Panc1 (cell line): ENCODE results near the gene ARHGAP8. TPM values are rescaled to one million over a fixed set of nuclear protein-coding genes. Genes with fewer than 3 reads are reported as not detected.

Experiments used
- ATAC-seq: fragments of 200-7000 bp; cut with Tn5 transposase; 2 replicates; pipeline ENCODE4 v1.9.1; 2020; ENCODE audit warnings: mild to moderate bottlenecking, moderate library complexity
- BruUV-seq: library from RNA; stranded (reverse); fragments of 400-500 nt; replicated peaks from 2 replicates; lab custom pipeline; 2021; lab: Mats Ljungman, UMichigan
- CTCF ChIA-PET: fragments of 300-600 bp; sonication (Branson Sonifier 250); formaldehyde crosslinking; loops from one replicate; lab custom pipeline; 2022; ENCODE audit warnings: antibody characterized with exemption; lab: Charles Lee
- POLR2A ChIA-PET: fragments of 300-600 bp; sonication (Branson Sonifier 250); formaldehyde crosslinking; loops from one replicate; lab custom pipeline; 2022; ENCODE audit warnings: antibody characterized with exemption; lab: Charles Lee
- DNase-seq: peaks from one replicate; pipeline ENCODE4 v3.0.0-alpha.2; 2010; ENCODE audit warnings: low read depth, low spot score
- H3K27ac ChIP-seq: 2 replicates; pipeline ENCODE4 v1.5.1; 2011; ENCODE audit warnings: mild to moderate bottlenecking, low read length, inconsistent platforms
- H3K27me3 ChIP-seq: fragments of 200-500 bp; sonication (Bioruptor generic); 2 replicates; pipeline ENCODE4 v1.6.0; 2014; ENCODE audit warnings: low read length, inconsistent platforms; ENCODE audit not compliant: control insufficient read depth, insufficient read depth
- H3K36me3 ChIP-seq: fragments of 200-500 bp; sonication (Bioruptor generic); 2 replicates; pipeline ENCODE4 v1.5.1; 2014; ENCODE audit warnings: inconsistent platforms, mild to moderate bottlenecking, low read length, moderate library complexity; ENCODE audit not compliant: control insufficient read depth, insufficient read depth
- H3K4me1 ChIP-seq: 2 replicates; pipeline ENCODE4 v1.5.1; 2011; ENCODE audit warnings: inconsistent platforms, mild to moderate bottlenecking, low read length, moderate library complexity; ENCODE audit not compliant: control insufficient read depth, insufficient read depth
- H3K4me3 ChIP-seq, 2 experiments: 2 replicates each; pipeline ENCODE4 v1.5.1; 2011 to 2012; ENCODE audit warnings: low read depth in 2 of 2, low read length in 2 of 2, mild to moderate bottlenecking in 2 of 2, inconsistent platforms in 1 of 2, moderate library complexity in 1 of 2
- H3K9me3 ChIP-seq: fragments of 200-500 bp; sonication (Bioruptor generic); 2 replicates; pipeline ENCODE4 v1.5.1; 2014; ENCODE audit warnings: low read depth, mild to moderate bottlenecking, inconsistent platforms, low read length, moderate library complexity; ENCODE audit not compliant: control insufficient read depth, insufficient read depth
- POLR2AphosphoS5 ChIP-seq: IDR thresholded peaks from 2 replicates; pipeline ENCODE4 v1.6.1; 2012; ENCODE audit warnings: mild to moderate bottlenecking, low read depth, low read length, moderate library complexity
- SIN3A ChIP-seq: IDR thresholded peaks from 2 replicates; pipeline ENCODE4 v1.6.1; 2012; ENCODE audit warnings: low read depth, mild to moderate bottlenecking, low read length, moderate library complexity, borderline replicate concordance; ENCODE audit not compliant: insufficient read depth
- TCF7L2 ChIP-seq: IDR thresholded peaks from 2 replicates; pipeline ENCODE4 v1.6.1; 2011; ENCODE audit warnings: mild to moderate bottlenecking, low read depth, low read length, inconsistent platforms
- in situ Hi-C: cut with HindIII; loops from 2 replicates; pipeline ENCODE4 v1.10.0; 2016; ENCODE audit warnings: low sequenced_read_pairs, low pct_unique_long_range_greater_than_20kb
- intact Hi-C: fragments of 100-400 bp; cut with micrococcal nuclease; formaldehyde crosslinking; loops from one replicate; pipeline ENCODE4 v1.10.0; 2022; ENCODE audit not compliant: unreplicated experiment
- total RNA-seq: library from RNA; stranded (reverse); gene quantifications from one replicate; pipeline ENCODE4 v1.2.1, GENCODE V29; 2021; ENCODE audit not compliant: unreplicated experiment
- TF ChIP-seq, protein P1 (sequence below): fragments of 450-650 bp; IDR thresholded peaks from 2 replicates; pipeline ENCODE4 v1.5.1; 2017; ENCODE audit warnings: mild to moderate bottlenecking
- TF ChIP-seq, protein P2 (sequence below), 2 experiments: IDR thresholded peaks; 2 replicates each; pipeline ENCODE4 v1.6.1; 2011 to 2012; ENCODE audit warnings: low read depth in 2 of 2, control low read depth in 1 of 2, low read length in 1 of 2, mild to moderate bottlenecking in 1 of 2, moderate library complexity in 1 of 2; ENCODE audit not compliant: insufficient read depth in 1 of 2

The ARHGAP8 gene
- total RNA-seq, 1 experiment from 2014 or later = 9.2 TPM

GRCh38 chr22:44834065-44834464 lies 81.7 kb downstream of the ARHGAP8 start:
- in situ Hi-C loops = no loop called here
- BruUV-seq = no TSS peak

DNA sequence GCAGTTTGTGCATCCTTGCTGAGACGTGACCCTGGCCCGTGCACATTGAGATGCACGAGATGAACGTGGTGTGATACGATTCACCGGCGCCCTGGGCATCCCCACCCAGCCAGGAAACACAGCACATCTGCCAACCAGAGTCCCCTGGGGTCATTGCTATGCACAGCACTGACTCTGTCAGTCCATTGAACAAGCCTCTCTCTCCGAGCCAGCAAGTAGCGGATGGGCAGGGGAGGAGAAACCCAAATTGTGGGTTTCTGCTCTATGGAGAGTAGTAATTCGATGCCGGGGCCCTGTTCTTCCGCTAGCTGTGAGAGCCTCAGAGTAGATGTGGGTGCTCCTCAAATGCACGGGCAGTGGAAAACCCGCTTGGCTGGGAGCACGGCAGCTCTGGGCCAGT lies 85.1 kb downstream of the ARHGAP8 start:
- DNase-seq (no peak), ATAC-seq (no peak)
- no peaks in the 10 kb centered on the region for H3K27me3 ChIP-seq
- CTCF ChIA-PET = no interaction called here
- H3K9me3 ChIP-seq = peaks cover 5% of the 10 kb centered on the region; the same call in 1 of the 2 replicates
- in situ Hi-C loops (no loop called here), intact Hi-C loops (no loop called here)
- no peaks in the 10 kb centered on the region for H3K36me3 ChIP-seq
- POLR2A ChIA-PET = no interaction called here
- no peak for TF ChIP-seq SIN3A
- TF ChIP-seq TCF7L2 = no peak
- TF ChIP-seq, protein P1, sequence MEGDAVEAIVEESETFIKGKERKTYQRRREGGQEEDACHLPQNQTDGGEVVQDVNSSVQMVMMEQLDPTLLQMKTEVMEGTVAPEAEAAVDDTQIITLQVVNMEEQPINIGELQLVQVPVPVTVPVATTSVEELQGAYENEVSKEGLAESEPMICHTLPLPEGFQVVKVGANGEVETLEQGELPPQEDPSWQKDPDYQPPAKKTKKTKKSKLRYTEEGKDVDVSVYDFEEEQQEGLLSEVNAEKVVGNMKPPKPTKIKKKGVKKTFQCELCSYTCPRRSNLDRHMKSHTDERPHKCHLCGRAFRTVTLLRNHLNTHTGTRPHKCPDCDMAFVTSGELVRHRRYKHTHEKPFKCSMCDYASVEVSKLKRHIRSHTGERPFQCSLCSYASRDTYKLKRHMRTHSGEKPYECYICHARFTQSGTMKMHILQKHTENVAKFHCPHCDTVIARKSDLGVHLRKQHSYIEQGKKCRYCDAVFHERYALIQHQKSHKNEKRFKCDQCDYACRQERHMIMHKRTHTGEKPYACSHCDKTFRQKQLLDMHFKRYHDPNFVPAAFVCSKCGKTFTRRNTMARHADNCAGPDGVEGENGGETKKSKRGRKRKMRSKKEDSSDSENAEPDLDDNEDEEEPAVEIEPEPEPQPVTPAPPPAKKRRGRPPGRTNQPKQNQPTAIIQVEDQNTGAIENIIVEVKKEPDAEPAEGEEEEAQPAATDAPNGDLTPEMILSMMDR = no peak
- TF ChIP-seq, protein P2, sequence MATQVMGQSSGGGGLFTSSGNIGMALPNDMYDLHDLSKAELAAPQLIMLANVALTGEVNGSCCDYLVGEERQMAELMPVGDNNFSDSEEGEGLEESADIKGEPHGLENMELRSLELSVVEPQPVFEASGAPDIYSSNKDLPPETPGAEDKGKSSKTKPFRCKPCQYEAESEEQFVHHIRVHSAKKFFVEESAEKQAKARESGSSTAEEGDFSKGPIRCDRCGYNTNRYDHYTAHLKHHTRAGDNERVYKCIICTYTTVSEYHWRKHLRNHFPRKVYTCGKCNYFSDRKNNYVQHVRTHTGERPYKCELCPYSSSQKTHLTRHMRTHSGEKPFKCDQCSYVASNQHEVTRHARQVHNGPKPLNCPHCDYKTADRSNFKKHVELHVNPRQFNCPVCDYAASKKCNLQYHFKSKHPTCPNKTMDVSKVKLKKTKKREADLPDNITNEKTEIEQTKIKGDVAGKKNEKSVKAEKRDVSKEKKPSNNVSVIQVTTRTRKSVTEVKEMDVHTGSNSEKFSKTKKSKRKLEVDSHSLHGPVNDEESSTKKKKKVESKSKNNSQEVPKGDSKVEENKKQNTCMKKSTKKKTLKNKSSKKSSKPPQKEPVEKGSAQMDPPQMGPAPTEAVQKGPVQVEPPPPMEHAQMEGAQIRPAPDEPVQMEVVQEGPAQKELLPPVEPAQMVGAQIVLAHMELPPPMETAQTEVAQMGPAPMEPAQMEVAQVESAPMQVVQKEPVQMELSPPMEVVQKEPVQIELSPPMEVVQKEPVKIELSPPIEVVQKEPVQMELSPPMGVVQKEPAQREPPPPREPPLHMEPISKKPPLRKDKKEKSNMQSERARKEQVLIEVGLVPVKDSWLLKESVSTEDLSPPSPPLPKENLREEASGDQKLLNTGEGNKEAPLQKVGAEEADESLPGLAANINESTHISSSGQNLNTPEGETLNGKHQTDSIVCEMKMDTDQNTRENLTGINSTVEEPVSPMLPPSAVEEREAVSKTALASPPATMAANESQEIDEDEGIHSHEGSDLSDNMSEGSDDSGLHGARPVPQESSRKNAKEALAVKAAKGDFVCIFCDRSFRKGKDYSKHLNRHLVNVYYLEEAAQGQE (IDR thresholded peaks at IDR 0.05; ENCODE audit: insufficient read depth in 1 of 2, low read depth in 2 of 2, low read length in 1 of 2) = no peak
- TF ChIP-seq POLR2AphosphoS5 = no peak
- no peak overlapping the region for H3K4me3 ChIP-seq
- no TSS peak for BruUV-seq
- no peaks in the 10 kb centered on the region for H3K4me1 ChIP-seq
- no peak overlapping the region for H3K27ac ChIP-seq

More at GRCh38 chr22:44834065-44834464, 81.7 kb downstream of the ARHGAP8 start:
- H3K4me3 ChIP-seq = no peak overlapping the region
- H3K27ac ChIP-seq = no peak overlapping the region
- H3K27me3 ChIP-seq = no peaks in the 10 kb centered on the region
- ATAC-seq (no peak), DNase-seq (no peak)
- ChIA-PET POLR2A (no interaction called here), CTCF (no interaction called here)
- peaks cover 5% of the 10 kb centered on the region; the same call in 1 of the 2 replicates for H3K9me3 ChIP-seq
- intact Hi-C loops = no loop called here
- TF ChIP-seq SIN3A = no peak
- no peak for TF ChIP-seq POLR2AphosphoS5
- TF ChIP-seq, protein P1 = no peak
- no peak for TF ChIP-seq TCF7L2
- TF ChIP-seq, protein P2 (IDR thresholded peaks at IDR 0.05; ENCODE audit: insufficient read depth in 1 of 2, low read depth in 2 of 2, low read length in 1 of 2) = no peak
- H3K36me3 ChIP-seq = no peaks in the 10 kb centered on the region
- H3K4me1 ChIP-seq = no peaks in the 10 kb centered on the region
